ENCODE measurements around the gene OCA2.

GRCh38 chr15:27833974-27834373 is 265.1 kb downstream of the OCA2 start:
- no peak for TF ChIP-seq CTCF (IDR thresholded peaks at IDR 0.05; ENCODE audit: low read depth, low read length)
- no peak for TF ChIP-seq EZH2phosphoT487 (IDR thresholded peaks at IDR 0.05; ENCODE audit: low read depth)
